Testis (tissue), 5 donors: ENCODE measurements around the gene GRHL3. TPM values are rescaled to one million over a fixed set of nuclear protein-coding genes. Genes with fewer than 3 reads are reported as not detected.
"Not testable (repeated sequence)": the region's sequence is repeated elsewhere in the genome, so short reads cannot be mapped to it uniquely, and the experiment has no call there.

Experiments
- DNase-seq: peaks from one replicate; pipeline ENCODE4 v3.0.0-alpha.2; 2019
- H3K27ac ChIP-seq, 2 donors: fragments of 200-600 bp; sonication (generic); one replicate each; pipeline ENCODE4 v1.5.1; 2019
- H3K27me3 ChIP-seq: fragments of 200-600 bp; sonication (generic); one replicate; pipeline ENCODE4 v1.5.1; 2019
- H3K36me3 ChIP-seq: fragments of 200-600 bp; sonication (generic); one replicate; pipeline ENCODE4 v1.5.1; 2017; ENCODE audit warnings: low read depth; ENCODE audit errors: missing control alignments
- H3K4me1 ChIP-seq: fragments of 200-600 bp; sonication (generic); one replicate; pipeline ENCODE4 v1.5.1; 2019
- H3K4me3 ChIP-seq, 2 donors: fragments of 200-600 bp; sonication (generic); one replicate each; pipeline ENCODE4 v1.5.1; 2017 to 2019
- H3K9me3 ChIP-seq: fragments of 200-600 bp; sonication (generic); one replicate; pipeline ENCODE4 v1.5.1; 2017
- CTCF ChIP-seq, 3 experiments: fragments of 450-650 bp in 2 of 3; fragments of 200-600 bp in 1 of 3; sonication (generic) in 1 of 3; IDR thresholded peaks; one replicate each; pipeline ENCODE4 v1.5.1; 2016 to 2019; ENCODE audit warnings: antibody characterized with exemption in 3 of 3, mild to moderate bottlenecking in 2 of 3, moderate library complexity in 1 of 3
- POLR2A ChIP-seq: fragments of 450-650 bp; IDR thresholded peaks from one replicate; pipeline ENCODE4 v1.6.1; 2017; ENCODE audit warnings: antibody characterized with exemption, mild to moderate bottlenecking, moderate library complexity
- WGBS, 2 donors: methylation state at CpG; one replicate each; pipeline ENCODE4 v1.1.5; 2018; 5-methylcytosine and 5-hydroxymethylcytosine counted together
- intact Hi-C: fragments of 100-400 bp; cut with DNase I; formaldehyde crosslinking; loops from one replicate; pipeline ENCODE4 v1.15.1; 2023; ENCODE audit warnings: low total_unique reads
- long read RNA-seq, 2 donors: transcript quantifications; one replicate each; lab custom pipeline, GENCODE V29; 2026
- polyA plus RNA-seq: library from polyadenylated mRNA; stranded (reverse); fragments of 350-450 nt; fragmentation: Illumina TruSeq; extraction: RNeasy Lipid Tissue Mini Kit (QIAGEN cat#74804); gene quantifications from one replicate; pipeline ENCODE4 v1.2.3, GENCODE V29; 2014; ENCODE audit warnings: low read depth, low replicate concordance; ENCODE audit not compliant: insufficient read depth
- total RNA-seq, 2 donors: library from RNA; depleted of rRNA; stranded (reverse); fragments of >200 nt; gene quantifications; one replicate each; pipeline ENCODE4 v1.2.3, GENCODE V29; 2016

GRHL3 gene
- 1 to 10 TPM; 2.7 to 3.2 TPM for total RNA-seq
- polyA plus RNA-seq = 9.5 TPM
- long read RNA-seq, donor 1 = 0 reads
- long read RNA-seq, donor 2 = 0 reads

GRCh38 chr1:24319312-24319863 is at the start of gene GRHL3:
Gene GRHL3, plus strand, starts transcription at chr1:24319357. Its CDS starts 195 bp downstream, at chr1:24319552.
- Histone ChIP-seq H3K4me1 (peaks cover 7% of the 10 kb centered on the region), H3K27ac (no peak within 1 kb of the TSS), H3K4me3 (no peak within 1 kb of the TSS), H3K9me3 (no peaks in the 10 kb centered on the region), H3K27me3 (no peaks in the 10 kb centered on the region), H3K36me3 (no peaks in the 10 kb centered on the region)
- TF ChIP-seq POLR2A = no peak
- TF ChIP-seq CTCF (IDR thresholded peaks at IDR 0.05) = no peak
- intact Hi-C loops = no loop called here
- no peak for DNase-seq
- WGBS, 2 donors = 7 to 9% methylated on average over 18 to 21 of the region's 21 CpGs

GRCh38 chr1:24274203-24275103 is 44.7 kb upstream of the GRHL3 start:
- H3K4me1 ChIP-seq, intact Hi-C loops, H3K9me3 ChIP-seq, H3K27me3 ChIP-seq, H3K36me3 ChIP-seq, DNase-seq, H3K27ac ChIP-seq, H3K4me3 ChIP-seq: not testable (repeated sequence)
- WGBS, 2 donors = 81 to 91% methylated on average over 12 to 20 of the region's 20 CpGs

GRCh38 chr1:24275104-24275410 is 44.1 kb upstream of the GRHL3 start:
- DNase-seq = no peak
- no peak overlapping the region for H3K4me3 ChIP-seq
- no peaks in the 10 kb centered on the region for H3K9me3 ChIP-seq
- TF ChIP-seq CTCF (IDR thresholded peaks at IDR 0.05) (no peak), POLR2A (no peak)
- no peaks in the 10 kb centered on the region for H3K36me3 ChIP-seq
- intact Hi-C loops = no loop called here
- H3K4me1 ChIP-seq = no peaks in the 10 kb centered on the region
- H3K27ac ChIP-seq = no peak overlapping the region
- WGBS, 2 donors = 80 to 89% methylated on average over 2 of the region's 2 CpGs
- no peaks in the 10 kb centered on the region for H3K27me3 ChIP-seq

- Histone ChIP-seq H3K4me1 (no peaks in the 10 kb centered on the region), H3K4me3 (no peak overlapping the region), H3K9me3 (no peaks in the 10 kb centered on the region), H3K36me3 (no peaks in the 10 kb centered on the region), H3K27ac (no peak overlapping the region), H3K27me3 (no peaks in the 10 kb centered on the region)
- DNase-seq = no peak
- intact Hi-C loops = no loop called here
- TF ChIP-seq POLR2A (no peak), CTCF (IDR thresholded peaks at IDR 0.05) (no peak)
- 93 to 94% methylated on average over 5 of the region's 5 CpGs for WGBS, 2 donors
Measured at GRCh38 chr1:24275510-24275909, 43.6 kb upstream of the GRHL3 start.

GRCh38 chr1:24276791-24277190 is 42.4 kb upstream of the GRHL3 start:
- Histone ChIP-seq H3K27ac (no peak overlapping the region), H3K4me1 (no peaks in the 10 kb centered on the region), H3K36me3 (no peaks in the 10 kb centered on the region), H3K27me3 (no peaks in the 10 kb centered on the region), H3K9me3 (no peaks in the 10 kb centered on the region), H3K4me3 (no peak overlapping the region)
- intact Hi-C loops = no loop called here
- DNase-seq = no peak
- WGBS, 2 donors = 68 to 71% methylated on average over 6 of the region's 6 CpGs
- TF ChIP-seq POLR2A = no peak
- no peak for TF ChIP-seq CTCF (IDR thresholded peaks at IDR 0.05)
